GM12874 (cell line): ENCODE results near the gene CCZ1B.
"Not testable (repeated sequence)": the region's sequence is repeated elsewhere in the genome, so short reads cannot be mapped to it uniquely, and the experiment has no call there.

Experiments
- CTCF ChIP-seq: IDR thresholded peaks from 2 replicates; pipeline ENCODE4 v1.5.1; 2011; ENCODE audit warnings: low read depth, mild to moderate bottlenecking, control low read depth, low read length, moderate library complexity; ENCODE audit not compliant: insufficient read depth

The CCZ1B gene

GRCh38 chr7:6826151-6826550, at the start of gene CCZ1B:
Gene CCZ1B (minus strand): TSS chr7:6826275. CDS start chr7:6826197, 78 bp downstream.
- TF ChIP-seq CTCF = peak; percentile 47

- TF ChIP-seq CTCF = peak; percentile 71
These were observed 31.7 kb upstream of the CCZ1B start for GRCh38 chr7:6857721-6858314.

DNA sequence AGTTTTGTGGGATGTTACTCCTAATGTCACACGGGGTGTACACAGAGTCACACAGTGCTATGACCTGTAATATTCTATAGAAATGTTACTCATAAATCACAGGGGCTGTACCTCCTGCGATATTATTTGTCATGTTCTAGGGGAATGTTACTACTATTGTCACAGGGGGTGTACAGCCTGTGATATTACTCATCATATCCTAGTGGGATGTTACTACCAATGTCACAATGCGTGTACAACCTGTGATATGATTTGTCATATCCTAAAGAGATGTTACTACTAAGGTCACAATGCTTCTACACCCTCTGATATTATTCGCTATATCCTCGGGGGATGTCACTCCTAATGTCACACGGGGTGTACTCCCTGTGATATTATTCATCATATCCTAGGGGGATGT, 7.6 kb upstream of the CCZ1B start:
- TF ChIP-seq CTCF = no peak

- TF ChIP-seq CTCF = no peak
These were observed 5.1 kb upstream of the CCZ1B start for GRCh38 chr7:6831018-6831725.

DNA sequence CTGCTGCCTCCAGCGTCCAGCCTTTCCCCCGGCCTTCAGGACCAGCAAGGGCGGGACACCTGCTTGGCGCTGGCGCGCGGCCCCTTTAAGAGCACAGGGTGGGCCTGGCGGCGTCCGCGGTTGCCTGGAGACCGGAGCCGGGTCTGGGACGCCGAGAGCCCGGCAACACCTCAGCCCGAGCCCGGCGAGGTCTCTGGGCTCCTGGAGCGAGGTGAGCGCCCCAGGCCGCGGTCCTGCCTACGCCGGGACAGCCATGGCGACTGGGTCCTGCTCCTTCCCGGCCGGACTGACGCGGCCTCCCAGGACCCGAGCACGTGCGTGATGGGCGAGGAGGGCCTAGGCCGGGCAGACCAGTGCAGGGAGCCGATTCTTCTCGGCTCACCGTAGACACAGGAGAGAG, 72.1 kb downstream of the CCZ1B start, which contains the start of gene RSPH10B2:
Gene RSPH10B2 (plus strand): TSS at position 140 of the 400 bp plus-strand sequence. CDS start 3,575 bp downstream, outside the sequence.
- TF ChIP-seq CTCF = not testable (repeated sequence)
